CD14-positive monocyte (primary cell): Measurements from ENCODE around the gene DENND1A. TPM values are rescaled to one million over a fixed set of nuclear protein-coding genes. Genes with fewer than 3 reads are reported as not detected.

ENCODE experiments used
- DNase-seq, 3 donors: peaks; one replicate each; pipeline ENCODE4 v3.0.0-alpha.2; 2011 to 2022
- H2AFZ ChIP-seq: 2 replicates; pipeline ENCODE4 v1.6.0; 2012; ENCODE audit warnings: mild to moderate bottlenecking, low read depth, low read length, inconsistent platforms; ENCODE audit not compliant: insufficient read depth, poor library complexity, severe bottlenecking
- H3K27ac ChIP-seq, 2 donors: 1 replicate in 1 of 2; 2 replicates in 1 of 2; pipeline ENCODE4 v1.5.1; 2012 to 2013; ENCODE audit warnings: low read length in 2 of 2, control low read depth in 1 of 2, inconsistent platforms in 1 of 2, low read depth in 1 of 2, mild to moderate bottlenecking in 1 of 2
- H3K27me3 ChIP-seq, 2 donors: one replicate each; pipeline versions ENCODE4 v1.6.0 to v1.6.1; 2011 to 2013; ENCODE audit warnings: low read length in 2 of 2; ENCODE audit not compliant: control insufficient read depth in 2 of 2, insufficient read depth in 2 of 2
- H3K36me3 ChIP-seq, 2 donors: replicated peaks in 1 of 2; 1 replicate in 1 of 2; 2 replicates in 1 of 2; pipeline versions ENCODE4 v1.5.1 to v1.6.1; 2012 to 2013; ENCODE audit warnings: low read length in 2 of 2, control low read depth in 1 of 2, inconsistent platforms in 1 of 2, mild to moderate bottlenecking in 1 of 2; ENCODE audit not compliant: insufficient read depth in 2 of 2, control insufficient read depth in 1 of 2
- H3K4me1 ChIP-seq, 2 donors: 1 replicate in 1 of 2; 2 replicates in 1 of 2; pipeline versions ENCODE4 v1.5.1 to v1.6.1; 2012 to 2013; ENCODE audit warnings: low read length in 2 of 2, control low read depth in 1 of 2, inconsistent platforms in 1 of 2, mild to moderate bottlenecking in 1 of 2, moderate library complexity in 1 of 2; ENCODE audit not compliant: insufficient read depth in 2 of 2, control insufficient read depth in 1 of 2
- H3K4me2 ChIP-seq: replicated peaks from 2 replicates; pipeline ENCODE3; 2012; ENCODE audit warnings: low read length, moderate library complexity, mild to moderate bottlenecking; ENCODE audit not compliant: poor library complexity, severe bottlenecking; ENCODE audit errors: extremely low read depth
- H3K4me3 ChIP-seq, 3 experiments: fragments of 200-600 bp in 1 of 3; sonication (generic) in 1 of 3; replicated peaks in 1 of 3; 1 replicate in 2 of 3; 2 replicates in 1 of 3; pipeline ENCODE4 v1.5.1; 2011 to 2013; ENCODE audit warnings: low read length in 3 of 3, mild to moderate bottlenecking in 3 of 3, control low read depth in 2 of 3, low read depth in 2 of 3, inconsistent platforms in 1 of 3, moderate library complexity in 1 of 3
- H3K79me2 ChIP-seq: 2 replicates; pipeline ENCODE4 v1.6.0; 2012; ENCODE audit warnings: mild to moderate bottlenecking, control low read depth, inconsistent platforms, low read length, moderate library complexity; ENCODE audit not compliant: insufficient read depth
- H3K9ac ChIP-seq: 2 replicates; pipeline ENCODE4 v1.6.0; 2017; ENCODE audit warnings: low read length, mild to moderate bottlenecking; ENCODE audit not compliant: insufficient read depth, poor library complexity, severe bottlenecking
- H3K9me3 ChIP-seq, 2 donors: replicated peaks in 1 of 2; 1 replicate in 1 of 2; 2 replicates in 1 of 2; pipeline versions ENCODE4 v1.5.1 to v1.6.1; 2012 to 2013; ENCODE audit warnings: low read length in 2 of 2, control low read depth in 1 of 2; ENCODE audit not compliant: control insufficient read depth in 1 of 2, insufficient read depth in 1 of 2
- H4K20me1 ChIP-seq: 2 replicates; pipeline ENCODE4 v1.6.0; 2012; ENCODE audit warnings: mild to moderate bottlenecking, low read length, control low read depth, moderate library complexity; ENCODE audit not compliant: insufficient read depth
- H3K27ac Mint-ChIP-seq, 7 donors: one replicate each; pipeline ENCODE4 v1.8.0; 2020; ENCODE audit warnings: mild to moderate bottlenecking in 7 of 7, mixed read lengths in 7 of 7, moderate library complexity in 6 of 7, inconsistent platforms in 2 of 7
- H3K27me3 Mint-ChIP-seq, 3 donors: one replicate each; pipeline ENCODE4 v1.8.0; 2021 to 2022; ENCODE audit warnings: low read depth in 3 of 3, mild to moderate bottlenecking in 3 of 3, mixed read lengths in 3 of 3, moderate library complexity in 3 of 3, inconsistent platforms in 1 of 3
- H3K36me3 Mint-ChIP-seq, 2 donors: one replicate each; pipeline ENCODE4 v1.8.0; 2020; ENCODE audit warnings: mixed read lengths in 2 of 2, inconsistent platforms in 1 of 2, mild to moderate bottlenecking in 1 of 2
- H3K4me1 Mint-ChIP-seq: one replicate; pipeline ENCODE4 v1.8.0; 2020; ENCODE audit warnings: mild to moderate bottlenecking, mixed read lengths
- H3K4me3 Mint-ChIP-seq, 2 donors: one replicate each; pipeline ENCODE4 v1.8.0; 2020; ENCODE audit warnings: mild to moderate bottlenecking in 2 of 2, mixed read lengths in 2 of 2, moderate library complexity in 1 of 2
- H3K9me3 Mint-ChIP-seq, 7 donors: one replicate each; pipeline ENCODE4 v1.8.0; 2020 to 2022; ENCODE audit warnings: mixed read lengths in 7 of 7, mild to moderate bottlenecking in 6 of 7, moderate library complexity in 6 of 7, inconsistent platforms in 2 of 7
- CTCF ChIP-seq: fragments of 200-600 bp; IDR thresholded peaks from one replicate; pipeline ENCODE4 v1.8.0; 2022; ENCODE audit warnings: antibody characterized with exemption, mild to moderate bottlenecking
- WGBS: methylation state at CpG from one replicate; pipeline ENCODE4 v1.1.5; 2013; ENCODE audit warnings: missing lambda C conversion rate; ENCODE audit not compliant: insufficient coverage; 5-methylcytosine and 5-hydroxymethylcytosine counted together
- intact Hi-C, 2 donors: fragments of 100-400 bp; cut with micrococcal nuclease; formaldehyde crosslinking; loops; one replicate each; pipeline versions ENCODE4 v1.15.0 to v1.15.1; 2023
- polyA plus RNA-seq, 3 donors: library from polyadenylated mRNA; depleted of rRNA in 1 of 3; unstranded in 2 of 3; stranded (reverse) in 1 of 3; fragments of 300-500 nt in 2 of 3; fragments of >200 nt in 1 of 3; fragmentation: Illumina TruSeq in 2 of 3; gene quantifications; 1 replicate in 2 of 3; 2 replicates in 1 of 3; pipeline ENCODE4 v1.2.3, GENCODE V29; 2012 to 2021

DENND1A gene
- polyA plus RNA-seq, 3 donors, result 24.8 to 73.0 (median 29.4) TPM

GRCh38 chr9:123943671-123944070 lies 13.7 kb upstream of the DENND1A start:
- DNase-seq, result no peak
- H3K4me1 ChIP-seq, result no peaks in the 10 kb centered on the region
- H3K27me3 Mint-ChIP-seq, result peaks cover 3 to 8% (median 6%) of the 10 kb centered on the region in 3 donors
- WGBS, result no CpG with 5 or more reads among the region's 2 CpGs
- H3K27ac ChIP-seq, result no peak overlapping the region
- no peak overlapping the region for H2AFZ ChIP-seq
- H3K27me3 ChIP-seq, result no peaks in the 10 kb centered on the region
- H3K36me3 ChIP-seq, result no peaks in the 10 kb centered on the region
- H3K9me3 ChIP-seq, result no peaks in the 10 kb centered on the region
- H3K4me2 ChIP-seq, result no peak overlapping the region
- H4K20me1 ChIP-seq, result no peaks in the 10 kb centered on the region
- H3K27ac Mint-ChIP-seq, result no peak overlapping the region
- H3K4me1 Mint-ChIP-seq, result no peaks in the 10 kb centered on the region
- TF ChIP-seq CTCF, result no peak
- H3K9me3 Mint-ChIP-seq, result peaks cover 0 to 4% (median 0%) of the 10 kb centered on the region in 7 donors
- H3K79me2 ChIP-seq, result no peaks in the 10 kb centered on the region
- no peak overlapping the region for H3K9ac ChIP-seq
- H3K4me3 Mint-ChIP-seq, result no peak overlapping the region
- no peak overlapping the region for H3K4me3 ChIP-seq
- intact Hi-C loops, result no loop called here
- H3K36me3 Mint-ChIP-seq, result no peaks in the 10 kb centered on the region

GRCh38 chr9:123942542-123942941 lies 12.6 kb upstream of the DENND1A start:
- Mint-ChIP-seq H3K4me1 (no peaks in the 10 kb centered on the region), H3K36me3 (no peaks in the 10 kb centered on the region), H3K27ac (no peak overlapping the region), H3K4me3 (no peak overlapping the region), H3K9me3 (peaks cover 0 to 4% (median 0%) of the 10 kb centered on the region in 7 donors), H3K27me3 (peaks cover 3 to 8% (median 6%) of the 10 kb centered on the region in 3 donors)
- no peaks in the 10 kb centered on the region for H3K9me3 ChIP-seq
- H3K79me2 ChIP-seq, result no peaks in the 10 kb centered on the region
- WGBS, result 90% methylated on average over 6 of the region's 10 CpGs
- no peaks in the 10 kb centered on the region for H3K36me3 ChIP-seq
- intact Hi-C loops, result no loop called here
- no peak overlapping the region for H3K4me3 ChIP-seq
- no peaks in the 10 kb centered on the region for H3K27me3 ChIP-seq
- no peak overlapping the region for H3K9ac ChIP-seq
- H3K27ac ChIP-seq, result no peak overlapping the region
- no peak for TF ChIP-seq CTCF
- H4K20me1 ChIP-seq, result no peaks in the 10 kb centered on the region
- no peaks in the 10 kb centered on the region for H3K4me1 ChIP-seq
- DNase-seq, result no peak
- H2AFZ ChIP-seq, result no peak overlapping the region
- no peak overlapping the region for H3K4me2 ChIP-seq
